Heart right ventricle (tissue), 16 donors: ENCODE data around the gene SLC46A3. TPM values are rescaled to one million over a fixed set of nuclear protein-coding genes. Genes with fewer than 3 reads are reported as not detected.

Experiments used
- ATAC-seq, 8 donors: fragments of 200-7000 bp; cut with Tn5 transposase; one replicate each; pipeline ENCODE4 v1.9.1; 2020; ENCODE audit warnings: mild to moderate bottlenecking in 8 of 8, moderate library complexity in 8 of 8, moderate number of reproducible peaks in 1 of 8
- DNase-seq, 2 donors: peaks; one replicate each; pipeline ENCODE4 v3.0.0-alpha.2; 2020
- H3K27ac ChIP-seq, 10 donors: fragments of 200-600 bp; sonication (generic) in 2 of 10; one replicate each; pipeline versions ENCODE4 v1.5.0 to v1.8.0; 2020 to 2022; ENCODE audit warnings: mild to moderate bottlenecking in 3 of 10
- H3K27me3 ChIP-seq, 7 donors: fragments of 200-600 bp; one replicate each; pipeline ENCODE4 v1.8.0; 2021 to 2022; ENCODE audit warnings: mild to moderate bottlenecking in 2 of 7
- H3K36me3 ChIP-seq, 9 donors: fragments of 200-600 bp; sonication (generic) in 1 of 9; one replicate each; pipeline versions ENCODE4 v1.5.0 to v1.8.0; 2020 to 2022; ENCODE audit warnings: mild to moderate bottlenecking in 2 of 9
- H3K4me1 ChIP-seq, 9 donors: fragments of 200-600 bp; sonication (generic) in 1 of 9; one replicate each; pipeline versions ENCODE4 v1.5.0 to v1.8.0; 2020 to 2022; ENCODE audit warnings: mild to moderate bottlenecking in 4 of 9
- H3K4me3 ChIP-seq, 10 donors: fragments of 200-600 bp; sonication (generic) in 2 of 10; one replicate each; pipeline versions ENCODE4 v1.5.0 to v1.8.0; 2020 to 2022; ENCODE audit warnings: mild to moderate bottlenecking in 7 of 10, moderate library complexity in 2 of 10
- H3K9me3 ChIP-seq, 11 donors: fragments of 200-600 bp in 10 of 11; sonication (generic) in 2 of 11; one replicate each; pipeline versions ENCODE4 v1.5.0 to v1.8.0; 2013 to 2022; ENCODE audit warnings: mild to moderate bottlenecking in 2 of 11, control low read depth in 1 of 11, moderate library complexity in 1 of 11
- CTCF ChIP-seq, 9 donors: fragments of 200-600 bp; sonication (generic) in 2 of 9; IDR thresholded peaks; one replicate each; pipeline versions ENCODE4 v1.5.0 to v1.8.0; 2021 to 2022; ENCODE audit warnings: antibody characterized with exemption in 9 of 9, mild to moderate bottlenecking in 5 of 9, moderate library complexity in 1 of 9
- WGBS, 2 donors: extraction: QIAGEN DNeasy Blood & Tissue Kit; methylation state at CpG; one replicate each; pipeline ENCODE4 v1.1.7; 2013; ENCODE audit warnings: inconsistent platforms in 1 of 2; 5-methylcytosine and 5-hydroxymethylcytosine counted together
- intact Hi-C, 10 donors: fragments of 100-400 bp; cut with DNase I; formaldehyde crosslinking; loops; one replicate each; pipeline versions ENCODE4 v1.11.1 to v1.14.2; 2022
- polyA plus RNA-seq, 2 donors: library from polyadenylated mRNA; stranded (reverse); fragments of 200-250 nt; gene quantifications; one replicate each; pipeline ENCODE4 v1.2.3, GENCODE V29; 2013
- total RNA-seq, 10 donors: library from RNA; stranded (reverse); fragmentation: NEBNext Ultra II Directional in 3 of 10; extraction: Animal tissue kit (Norgen Biotek cat#: 25700) in 3 of 10; gene quantifications; one replicate each; pipeline versions ENCODE4 v1.2.1 to v1.2.4, GENCODE V29; 2021 to 2023
- donor health status: Arrhythmogenic right ventricular cardiomyopathy.
- donor health status: ischemic (EF 13 %, LVEDD 7.1; RV severe dilation, severe dysfunction).
- donor health status: healthy with polysubstance abuse.
- donor health status: DM: no; HTN: yes; CAD: no.
- donor health status: DM: no; HTN: no; CAD: no.
- donor health status: ischemic (EF 25% LVEDD 6.9; RV normal size, moderate dysfunction).
- donor health status: ischemic (EF 25% LVEDD 5.7; RV mildly dilated, moderate dysfunction).
- donor health status: healthy.
- donor health status: DM: yes; HTN: yes; CAD: no.
- donor health status: Ischemic cardiomyopathy.
- donor health status: ischemic (EF 35%, LVEDD 5.7; RV mildly dilated, moderate dysfunction).
- donor health status: nonischemic (EF 11% LVEDD 7.7; RV severe dilation, severe dysfunction).
- donor health status: DM: yes; HTN: yes; CAD: no.
- donor health status: PGD.
- donor health status: ischemic (EF 29% LVEDD 5.4; RV normal size, mild dysfunction).
- donor health status: nonischemic (EF 23%, LVEDD 6.1; RV moderate dilation, normal function).

The SLC46A3 gene
- total and polyA plus RNA-seq, 12 donors, result 9.1 to 19.3 (median 13.0) TPM

DNA sequence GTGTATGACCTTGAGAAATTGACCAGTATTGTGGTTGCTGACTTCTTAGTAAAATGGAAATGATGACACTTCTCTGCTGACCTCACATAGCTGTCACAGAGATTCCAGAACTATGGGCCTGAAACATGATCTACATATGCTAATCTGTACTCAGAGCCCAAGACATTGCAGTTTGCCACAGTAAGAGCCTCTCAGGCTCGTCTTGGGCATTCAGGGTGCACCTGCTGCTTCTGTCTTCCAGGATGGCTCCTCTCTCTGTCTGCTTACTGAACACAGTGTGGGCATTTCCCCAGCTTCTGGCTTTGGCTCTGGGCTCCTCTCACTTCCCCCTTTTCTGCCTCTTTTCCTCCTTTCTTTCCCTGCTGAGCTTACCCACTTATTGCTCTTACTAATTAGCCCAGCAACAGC, 22.3 kb upstream of the SLC46A3 start:
- DNase-seq (no peak), ATAC-seq (peak in 3 of 8 donors; percentile 9 to 27 (median 22))
- H3K9me3 ChIP-seq, result no peaks in the 10 kb centered on the region
- H3K4me3 ChIP-seq, result no peak overlapping the region
- 44 to 45% methylated on average over 1 of the region's 1 CpG for WGBS, 2 donors
- no peak for TF ChIP-seq CTCF (IDR thresholded peaks at IDR 0.05)
- H3K27ac ChIP-seq, result peak overlapping the region in 1 of 10 donors; percentile 85
- intact Hi-C loops, result loop anchor here in 1 of 10 donors (10.0 kb wide), 1 partner anchor 284 kb away; no protein-coding TSS in a partner anchor
- peaks cover 0 to 18% (median 0%) of the 10 kb centered on the region in 9 donors for H3K4me1 ChIP-seq
- H3K36me3 ChIP-seq, result no peaks in the 10 kb centered on the region
- H3K27me3 ChIP-seq, result no peaks in the 10 kb centered on the region

DNA sequence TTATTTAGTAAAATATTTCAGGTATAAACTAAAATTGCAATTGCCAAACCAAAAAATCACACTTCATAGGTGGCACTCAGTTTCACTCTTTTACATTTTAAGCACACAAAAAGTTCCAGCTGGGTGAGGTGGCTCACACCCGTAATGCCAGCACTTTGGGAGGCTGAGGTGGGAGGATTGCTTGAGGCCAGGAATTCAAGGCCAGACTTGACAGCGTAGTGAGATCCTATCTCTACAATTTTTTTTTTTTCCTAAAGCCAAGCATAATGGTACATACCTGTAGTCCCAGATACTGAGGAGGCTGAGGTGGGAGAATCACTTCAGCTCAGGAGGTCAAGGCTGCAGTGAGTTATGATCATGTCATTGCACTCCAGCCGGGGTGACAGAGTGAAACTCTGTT, 20.6 kb upstream of the SLC46A3 start:
- intact Hi-C loops, result no loop called here

DNA sequence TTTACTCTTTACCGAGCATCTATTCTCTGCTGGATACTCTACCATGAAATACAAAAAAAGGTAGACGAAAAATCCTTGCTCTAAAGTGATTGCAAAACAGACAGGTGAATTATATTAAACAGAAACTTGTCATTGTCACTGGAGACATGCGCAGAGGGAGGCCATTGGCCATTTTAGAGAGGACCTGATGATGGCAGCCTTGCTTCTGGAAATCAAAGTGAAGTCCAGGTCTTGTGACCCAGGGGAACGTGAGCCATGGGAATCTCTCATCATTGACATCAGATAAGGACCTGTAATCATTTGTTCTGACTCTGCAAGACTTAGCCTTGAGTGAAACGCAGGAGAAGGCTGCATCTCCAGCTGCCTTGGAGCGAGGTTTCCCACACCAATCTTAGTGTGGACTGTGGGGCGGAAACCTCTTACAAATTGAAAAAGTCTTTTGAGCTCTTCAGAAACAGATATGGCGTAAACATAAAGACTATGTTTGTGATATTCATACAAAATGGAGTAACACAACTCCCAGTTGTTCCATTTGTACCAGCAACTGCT, 16.8 kb upstream of the SLC46A3 start:
- H3K27ac ChIP-seq, result no peak overlapping the region
- H3K4me1 ChIP-seq, result no peaks in the 10 kb centered on the region
- H3K9me3 ChIP-seq, result no peaks in the 10 kb centered on the region
- intact Hi-C loops, result no loop called here
- peaks cover 0 to 5% (median 0%) of the 10 kb centered on the region in 7 donors for H3K27me3 ChIP-seq
- ATAC-seq, result no peak
- H3K4me3 ChIP-seq, result no peak overlapping the region
- DNase-seq, result no peak
- WGBS, 2 donors, result 83 to 89% methylated on average over 8 of the region's 8 CpGs
- no peaks in the 10 kb centered on the region for H3K36me3 ChIP-seq
- no peak for TF ChIP-seq CTCF (IDR thresholded peaks at IDR 0.05)

More for the DNA sequence above, 20.6 kb upstream of the SLC46A3 start:
- no peak for DNase-seq
- H3K27me3 ChIP-seq, result no peaks in the 10 kb centered on the region
- H3K36me3 ChIP-seq, result no peaks in the 10 kb centered on the region
- no peak for TF ChIP-seq CTCF (IDR thresholded peaks at IDR 0.05)
- ATAC-seq, result no peak
- H3K9me3 ChIP-seq, result no peaks in the 10 kb centered on the region
- WGBS, 2 donors, result 92 to 94% methylated on average over 3 of the region's 3 CpGs
- H3K4me1 ChIP-seq, result peaks cover 0 to 8% (median 0%) of the 10 kb centered on the region in 9 donors
- no peak overlapping the region for H3K27ac ChIP-seq
- no peak overlapping the region for H3K4me3 ChIP-seq

DNA sequence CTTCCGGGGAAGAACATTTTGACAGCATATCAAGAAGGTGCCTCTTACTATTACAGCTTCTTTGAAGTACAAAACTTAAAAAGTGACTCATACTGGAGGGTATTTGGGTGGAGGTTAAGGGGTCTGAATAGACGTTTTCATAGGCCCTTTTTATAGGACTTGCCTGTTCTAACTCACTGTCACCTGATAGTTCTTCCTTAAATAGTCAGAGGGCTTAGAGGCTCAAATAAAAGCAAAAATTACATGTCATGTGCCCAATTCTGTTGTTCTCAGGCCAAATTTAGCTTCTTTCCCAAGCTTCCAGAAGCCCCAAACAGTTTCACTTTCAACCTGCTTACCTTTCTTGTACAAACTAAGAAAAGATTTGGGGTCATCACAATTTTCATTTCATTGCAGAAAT, 16.1 kb upstream of the SLC46A3 start:
- no peak overlapping the region for H3K4me3 ChIP-seq
- no peak for TF ChIP-seq CTCF (IDR thresholded peaks at IDR 0.05)
- no peaks in the 10 kb centered on the region for H3K36me3 ChIP-seq
- H3K4me1 ChIP-seq, result no peaks in the 10 kb centered on the region
- WGBS, 2 donors, result 60 to 61% methylated on average over 2 of the region's 2 CpGs
- ATAC-seq, result no peak
- intact Hi-C loops, result no loop called here
- no peaks in the 10 kb centered on the region for H3K9me3 ChIP-seq
- no peak for DNase-seq
- H3K27me3 ChIP-seq, result peaks cover 0 to 7% (median 0%) of the 10 kb centered on the region in 7 donors
- no peak overlapping the region for H3K27ac ChIP-seq
